K562 (cell line): ENCODE measurements around the gene PRSS8. TPM values are rescaled to one million over a fixed set of nuclear protein-coding genes. Genes with fewer than 3 reads are reported as not detected.

Experiments
- ATAC-seq: fragments of 200-7000 bp; cut with Tn5 transposase; 3 replicates; pipeline ENCODE4 v1.9.1; 2020; ENCODE audit warnings: moderate library complexity
- BruUV-seq: library from RNA; stranded (reverse); fragments of 400-500 nt; replicated peaks from 2 replicates; lab custom pipeline; 2021; lab: Mats Ljungman, UMichigan
- CTCF ChIA-PET: fragments of 300-600 bp; formaldehyde crosslinking; extraction: SDS; loops from one replicate; lab custom pipeline; 2021; ENCODE audit warnings: low intra/inter-chr PET ratio; lab: Yijun Ruan, JAX
- POLR2A ChIA-PET: fragments of 300-600, 350-650 bp; sonication (Branson Sonifier 250); formaldehyde crosslinking; extraction: SDS; loops from one replicate; lab custom pipeline; 2021; ENCODE audit warnings: antibody characterized with exemption, inconsistent platforms; lab: Yijun Ruan, JAX
- DNase-seq, 4 experiments: peaks; one replicate each; pipeline versions ENCODE4 v3.0.0 to v3.0.0-alpha.2; 2011 to 2018; ENCODE audit warnings: low spot score in 3 of 4, mixed read lengths in 3 of 4; ENCODE audit errors: extremely low read depth in 1 of 4
- FAIRE-seq: peaks from 2 replicates; lab custom pipeline; 2011; peaks lifted over from hg19 to GRCh38; lab: Jason Lieb, UNC
- H2AFZ ChIP-seq: 2 replicates; pipeline ENCODE4 v1.6.0; 2011; ENCODE audit warnings: low read depth, low read length, control low read depth, inconsistent platforms
- H3K27ac ChIP-seq: fragments of 200-600 bp; 3 replicates; pipeline ENCODE4 v1.8.0; 2011; ENCODE audit warnings: low read depth, mild to moderate bottlenecking, control low read depth, inconsistent platforms, low read length, moderate library complexity, mixed read lengths; ENCODE audit errors: extremely low read depth
- H3K27me3 ChIP-seq, 2 experiments: fragments of 300-600 bp in 1 of 2; 2 replicates in 1 of 2; 3 replicates in 1 of 2; pipeline versions ENCODE4 v1.6.0 to v1.8.0; 2011; ENCODE audit warnings: inconsistent platforms in 2 of 2, low read length in 2 of 2, mild to moderate bottlenecking in 1 of 2, mixed read lengths in 1 of 2, moderate library complexity in 1 of 2; ENCODE audit not compliant: control insufficient read depth in 2 of 2, insufficient read depth in 2 of 2
- H3K36me3 ChIP-seq: fragments of 300-600 bp; 3 replicates; pipeline ENCODE4 v1.8.0; 2011; ENCODE audit warnings: mild to moderate bottlenecking, low read length, inconsistent platforms; ENCODE audit not compliant: control insufficient read depth, insufficient read depth
- H3K4me1 ChIP-seq, 2 experiments: fragments of 200-600 bp in 1 of 2; replicated peaks in 1 of 2; 2 replicates in 1 of 2; 3 replicates in 1 of 2; pipeline versions ENCODE4 v1.5.1 to v1.8.0; 2011; ENCODE audit warnings: inconsistent platforms in 2 of 2, low read length in 2 of 2, mild to moderate bottlenecking in 1 of 2, mixed read lengths in 1 of 2, moderate library complexity in 1 of 2; ENCODE audit not compliant: control insufficient read depth in 2 of 2, insufficient read depth in 2 of 2
- H3K4me2 ChIP-seq: 2 replicates; pipeline ENCODE4 v1.6.1; 2011; ENCODE audit warnings: low read length, control low read depth, inconsistent platforms, mixed read lengths; ENCODE audit not compliant: insufficient read depth
- H3K4me3 ChIP-seq: fragments of 200-600 bp; sonication (generic), shearing (Covaris generic); 2 replicates; pipeline ENCODE4 v1.5.1; 2016; ENCODE audit warnings: control low read depth, inconsistent platforms
- H3K79me2 ChIP-seq: fragments of 200-600 bp; 3 replicates; pipeline ENCODE4 v1.8.0; 2011; ENCODE audit warnings: low read length, inconsistent platforms; ENCODE audit not compliant: control insufficient read depth, insufficient read depth
- H3K9ac ChIP-seq, 2 experiments: 2 replicates each; pipeline versions ENCODE4 v1.6.0 to v1.6.1; 2011; ENCODE audit warnings: low read depth in 2 of 2, low read length in 2 of 2, control low read depth in 1 of 2, inconsistent platforms in 1 of 2, mild to moderate bottlenecking in 1 of 2, mixed read lengths in 1 of 2; ENCODE audit not compliant: insufficient read depth in 1 of 2
- H3K9me1 ChIP-seq: one replicate; pipeline ENCODE4 v1.6.0; 2011; ENCODE audit warnings: inconsistent platforms, mild to moderate bottlenecking, low read length, moderate library complexity; ENCODE audit not compliant: control insufficient read depth, insufficient read depth
- H3K9me3 ChIP-seq: replicated peaks from 2 replicates; pipeline ENCODE4 v1.5.1; 2011; ENCODE audit warnings: low read depth, low read length, inconsistent platforms; ENCODE audit not compliant: control insufficient read depth, insufficient read depth
- H4K20me1 ChIP-seq: replicated peaks from 2 replicates; pipeline ENCODE4 v1.6.1; 2011; ENCODE audit warnings: low read length, inconsistent platforms, mixed read lengths; ENCODE audit not compliant: control insufficient read depth, insufficient read depth
- FOXA3 ChIP-seq, 2 experiments: fragments of 450-650 bp in 1 of 2; sonication (generic) in 1 of 2; formaldehyde crosslinking; IDR thresholded peaks in 1 of 2; conservative IDR thresholded peaks in 1 of 2; 2 replicates each; pipeline versions ENCODE4 v1.4.0 to v1.8.0; 2020 to 2022; ENCODE audit warnings: mild to moderate bottlenecking in 2 of 2, missing genetic modification reagents in 1 of 2
- KAT7 ChIP-seq: sonication (generic); formaldehyde crosslinking; IDR thresholded peaks from 2 replicates; pipeline ENCODE4 v1.8.0; 2022; ENCODE audit warnings: missing genetic modification reagents, mild to moderate bottlenecking, borderline replicate concordance
- NFYB ChIP-seq: IDR thresholded peaks from 2 replicates; pipeline ENCODE4 v1.6.1; 2011; ENCODE audit warnings: mild to moderate bottlenecking, moderate library complexity; ENCODE audit not compliant: insufficient read length; ENCODE audit errors: extremely low read depth
- POLR2A ChIP-seq: fragments of 450-650 bp; conservative IDR thresholded peaks from 2 replicates; pipeline ENCODE4 v1.6.1; 2016
- RBM14 ChIP-seq: fragments of 200-400 bp; formaldehyde crosslinking; IDR thresholded peaks from 2 replicates; pipeline ENCODE4 v1.6.1; 2018; ENCODE audit warnings: low read depth, mild to moderate bottlenecking, low read length, moderate library complexity, borderline replicate concordance; ENCODE audit not compliant: insufficient read depth
- SMC3 ChIP-seq: conservative IDR thresholded peaks from 2 replicates; pipeline ENCODE4 v1.6.1; 2011; ENCODE audit warnings: low read depth, low read length, improper control_type of control experiment; ENCODE audit not compliant: insufficient read depth
- WGBS: fragments of 100-300 bp; shearing (Covaris generic); methylation state at CpG from one replicate; pipeline ENCODE4 v1.1.6; 2016; ENCODE audit warnings: low coverage, mixed read lengths; ENCODE audit not compliant: insufficient coverage; ENCODE audit errors: missing lambda C conversion rate; 5-methylcytosine and 5-hydroxymethylcytosine counted together
- in situ Hi-C: fragments of 300-500 bp; cut with MboI; formaldehyde crosslinking; loops from 4 replicates; pipeline ENCODE4 v1.15.0; 2018; ENCODE audit warnings: inconsistent platforms, mixed read lengths
- intact Hi-C: fragments of 100-400 bp; cut with micrococcal nuclease; formaldehyde crosslinking; loops from 2 replicates; pipeline ENCODE4 v1.14.2; 2022
- polyA plus RNA-seq, 8 experiments: library from polyadenylated mRNA; depleted of rRNA in 4 of 8; stranded (reverse) in 5 of 8; unstranded in 3 of 8; fragments of >200 nt; fragmentation: Nextera tagmentation in 2 of 8; fragmentation: Illumina TruSeq in 1 of 8; extraction: Ambion mirVana in 2 of 8; extraction: Trizol in 1 of 8; gene quantifications; 2 replicates each; pipeline versions ENCODE4 v1.2.1 to v1.2.3, GENCODE V29; 2011 to 2014; ENCODE audit warnings: inconsistent platforms in 1 of 8, missing spikeins in 1 of 8
- total RNA-seq, 7 experiments: library from RNA; depleted of rRNA in 6 of 7; stranded (reverse); fragments of >200 nt in 6 of 7; fragmentation: Illumina TruSeq in 2 of 7; extraction: Trizol in 2 of 7; gene quantifications; 2 replicates each; pipeline versions ENCODE4 v1.2.1 to v1.2.3, GENCODE V29; 2011 to 2021; ENCODE audit warnings: low replicate concordance in 1 of 7
- TF ChIP-seq, protein P1 (sequence below): sonication (generic); formaldehyde crosslinking; IDR thresholded peaks from 2 replicates; pipeline ENCODE4 v1.8.0; 2023; ENCODE audit warnings: mild to moderate bottlenecking, missing genetic modification reagents

PRSS8 gene
- total and polyA plus RNA-seq, 9 of the 15 experiments (the other 6 are each of a cell fraction or from before 2014, with no cell fraction given), result 0.25 to 3.9 (median 1.3) TPM; not detected in 1

DNA sequence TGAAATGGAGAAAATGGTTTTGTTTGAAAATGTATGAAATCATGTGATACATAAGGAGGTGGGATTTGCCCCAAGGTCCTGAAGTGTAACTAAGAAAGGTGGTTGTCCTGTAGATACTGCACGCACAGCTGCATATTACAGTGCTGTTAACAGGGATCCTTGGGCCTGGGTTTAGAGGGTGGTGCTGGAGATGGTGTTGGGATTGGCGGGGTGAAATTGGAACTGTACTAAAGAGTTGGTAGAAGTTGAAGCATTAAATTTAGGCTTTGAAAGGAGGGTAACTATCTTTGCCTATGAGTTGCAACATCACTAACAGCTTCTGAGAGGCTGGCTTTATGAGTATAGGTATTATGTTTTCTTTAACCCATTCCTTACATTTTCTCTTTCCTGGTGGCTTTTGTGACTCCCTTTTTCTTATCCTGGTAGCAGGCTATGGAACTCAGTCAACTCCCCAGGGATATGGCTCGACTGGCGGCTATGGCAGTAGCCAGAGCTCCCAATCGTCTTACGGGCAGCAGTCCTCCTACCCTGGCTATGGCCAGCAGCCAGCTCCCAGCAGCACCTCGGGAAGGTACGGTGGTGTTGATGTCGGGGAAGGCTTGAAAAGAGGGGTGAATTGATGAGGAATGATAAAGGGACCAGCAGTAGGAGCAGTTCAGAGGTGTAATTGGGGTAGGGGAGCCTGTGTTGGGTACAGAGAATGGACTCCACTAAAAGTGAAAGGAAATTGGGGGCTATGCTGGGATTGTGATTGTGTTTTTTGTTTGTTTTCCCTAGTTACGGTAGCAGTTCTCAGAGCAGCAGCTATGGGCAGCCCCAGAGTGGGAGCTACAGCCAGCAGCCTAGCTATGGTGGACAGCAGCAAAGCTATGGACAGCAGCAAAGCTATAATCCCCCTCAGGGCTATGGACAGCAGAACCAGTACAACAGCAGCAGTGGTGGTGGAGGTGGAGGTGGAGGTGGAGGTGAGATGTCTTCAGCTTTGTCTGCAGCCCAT is 48.2 kb upstream of the PRSS8 start:
- WGBS, result 92% methylated on average over 10 of the region's 10 CpGs
- DNase-seq, result peak in 1 of 4 experiments; percentile 24
- CTCF ChIA-PET, result no interaction called here
- Histone ChIP-seq H3K27ac (peak overlapping the region; percentile 33; the same call in 1 of the 3 replicates), H3K4me1 (peaks cover 18 to 22% of the 10 kb centered on the region in 2 experiments), H3K4me2 (peak overlapping the region; percentile 87; the same call in 1 of the 2 replicates), H2AFZ (no peak overlapping the region), H3K36me3 (peaks cover 76% of the 10 kb centered on the region), H3K27me3 (no peaks in the 10 kb centered on the region; a peak in 1 of 5 replicates), H3K4me3 (peak overlapping the region; percentile 81; the same call in 1 of the 2 replicates), H3K9ac (peak overlapping the region; percentile 8 to 61; a peak in 2 of 4 replicates), H3K9me1 (peaks cover 8% of the 10 kb centered on the region), H3K79me2 (peaks cover 95% of the 10 kb centered on the region), H4K20me1 (peaks cover 49% of the 10 kb centered on the region), H3K9me3 (no peaks in the 10 kb centered on the region)
- TF ChIP-seq SMC3, result no peak
- peak; percentile 42; the same call in 1 of the 2 replicates for TF ChIP-seq POLR2A
- 0 out of 4 replicates have a peak, but pooled peaks of 1 of the 2 experiments have one; percentile 18 for TF ChIP-seq FOXA3 (CRISPR knock-in tag; conservative IDR thresholded peaks at IDR 0.05 in 1 of 2, IDR thresholded peaks at IDR 0.05 in 1 of 2)
- TF ChIP-seq, protein P1, sequence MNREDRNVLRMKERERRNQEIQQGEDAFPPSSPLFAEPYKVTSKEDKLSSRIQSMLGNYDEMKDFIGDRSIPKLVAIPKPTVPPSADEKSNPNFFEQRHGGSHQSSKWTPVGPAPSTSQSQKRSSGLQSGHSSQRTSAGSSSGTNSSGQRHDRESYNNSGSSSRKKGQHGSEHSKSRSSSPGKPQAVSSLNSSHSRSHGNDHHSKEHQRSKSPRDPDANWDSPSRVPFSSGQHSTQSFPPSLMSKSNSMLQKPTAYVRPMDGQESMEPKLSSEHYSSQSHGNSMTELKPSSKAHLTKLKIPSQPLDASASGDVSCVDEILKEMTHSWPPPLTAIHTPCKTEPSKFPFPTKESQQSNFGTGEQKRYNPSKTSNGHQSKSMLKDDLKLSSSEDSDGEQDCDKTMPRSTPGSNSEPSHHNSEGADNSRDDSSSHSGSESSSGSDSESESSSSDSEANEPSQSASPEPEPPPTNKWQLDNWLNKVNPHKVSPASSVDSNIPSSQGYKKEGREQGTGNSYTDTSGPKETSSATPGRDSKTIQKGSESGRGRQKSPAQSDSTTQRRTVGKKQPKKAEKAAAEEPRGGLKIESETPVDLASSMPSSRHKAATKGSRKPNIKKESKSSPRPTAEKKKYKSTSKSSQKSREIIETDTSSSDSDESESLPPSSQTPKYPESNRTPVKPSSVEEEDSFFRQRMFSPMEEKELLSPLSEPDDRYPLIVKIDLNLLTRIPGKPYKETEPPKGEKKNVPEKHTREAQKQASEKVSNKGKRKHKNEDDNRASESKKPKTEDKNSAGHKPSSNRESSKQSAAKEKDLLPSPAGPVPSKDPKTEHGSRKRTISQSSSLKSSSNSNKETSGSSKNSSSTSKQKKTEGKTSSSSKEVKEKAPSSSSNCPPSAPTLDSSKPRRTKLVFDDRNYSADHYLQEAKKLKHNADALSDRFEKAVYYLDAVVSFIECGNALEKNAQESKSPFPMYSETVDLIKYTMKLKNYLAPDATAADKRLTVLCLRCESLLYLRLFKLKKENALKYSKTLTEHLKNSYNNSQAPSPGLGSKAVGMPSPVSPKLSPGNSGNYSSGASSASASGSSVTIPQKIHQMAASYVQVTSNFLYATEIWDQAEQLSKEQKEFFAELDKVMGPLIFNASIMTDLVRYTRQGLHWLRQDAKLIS (CRISPR knock-in tag), result 0 out of 2 replicates have a peak, but pooled peaks have one; percentile 40
- peak; percentile 69; the same call in 1 of the 2 replicates for TF ChIP-seq KAT7 (CRISPR knock-in tag)
- TF ChIP-seq NFYB, result no peak
- no peak for TF ChIP-seq RBM14
- POLR2A ChIA-PET, result interaction anchor here (0.6 to 3.5 kb wide), 10 partner anchors 11 to 230 kb away, joined by 3 to 31 read pairs (median 4); no protein-coding TSS in a partner anchor
- ATAC-seq, result no peak
- no TSS peak for BruUV-seq
- intact Hi-C loops, result loop anchor here (10.0 kb wide), 1 partner anchor 261 kb away; the partner anchor contains the start of gene ZNF843
- in situ Hi-C loops, result no loop called here
- FAIRE-seq, result no peak
